ENCODE measurements around the gene TBC1D14. TPM values are rescaled to one million over a fixed set of nuclear protein-coding genes. Genes with fewer than 3 reads are reported as not detected.

The TBC1D14 gene
- total RNA-seq, 4 donors from 2014 or later = 36.0 to 56.2 (median 41.4) TPM

DNA sequence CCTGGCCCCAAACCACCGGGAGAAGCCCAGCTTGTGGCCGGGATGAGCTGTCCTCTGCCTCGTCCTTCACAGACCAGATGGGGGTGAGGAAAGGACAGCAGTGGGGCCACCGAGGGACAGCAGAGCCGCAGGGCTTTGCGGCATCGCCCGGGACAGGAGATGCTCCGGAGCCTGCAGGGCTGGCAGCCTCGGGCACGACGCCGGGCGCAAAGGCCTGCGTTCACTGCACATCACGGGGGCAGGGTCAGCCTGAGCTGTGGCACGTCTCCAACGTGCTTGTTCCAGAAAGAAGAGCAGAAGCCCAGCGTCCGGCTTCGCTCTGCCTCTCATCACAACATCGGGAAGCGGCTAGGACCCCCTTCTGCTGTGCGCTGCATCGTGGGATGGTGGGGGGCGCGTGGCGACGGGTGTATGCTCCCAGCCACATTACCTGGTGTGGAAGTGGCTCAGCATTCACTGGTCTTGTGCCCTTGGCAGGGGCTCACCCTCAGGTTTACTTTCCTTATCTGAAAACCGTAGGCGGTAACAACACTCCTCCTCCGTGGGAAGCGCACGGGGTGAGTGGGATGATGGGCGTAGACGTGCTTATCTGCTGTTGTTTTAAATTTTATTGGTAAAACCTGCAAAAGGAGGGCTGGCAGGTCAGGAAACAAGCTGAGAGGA lies 141.0 kb downstream of the TBC1D14 start:
- H3K36me3 ChIP-seq = peaks cover 0 to 18% of the 10 kb centered on the region in 2 donors
- no peaks in the 10 kb centered on the region for H3K27me3 ChIP-seq
- in situ Hi-C loops (cut with MboI; ENCODE audit: low sequenced_read_pairs in 4 of 4) = loop anchor here in 1 of 4 donors (25.0 kb wide), 1 partner anchor 138 kb away; the partner anchor contains the start of gene TBC1D14
- H3K4me3 ChIP-seq = no peak overlapping the region
- no peaks in the 10 kb centered on the region for H3K9me3 ChIP-seq
- intact Hi-C loops (cut with DNase I; ENCODE audit: low total_unique reads) = no loop called here
- peak overlapping the region in 2 of 4 donors; percentile 39 to 97 for H3K27ac ChIP-seq
- no peak for TF ChIP-seq POLR2A (IDR thresholded peaks at IDR 0.05)
- TF ChIP-seq, protein P1, sequence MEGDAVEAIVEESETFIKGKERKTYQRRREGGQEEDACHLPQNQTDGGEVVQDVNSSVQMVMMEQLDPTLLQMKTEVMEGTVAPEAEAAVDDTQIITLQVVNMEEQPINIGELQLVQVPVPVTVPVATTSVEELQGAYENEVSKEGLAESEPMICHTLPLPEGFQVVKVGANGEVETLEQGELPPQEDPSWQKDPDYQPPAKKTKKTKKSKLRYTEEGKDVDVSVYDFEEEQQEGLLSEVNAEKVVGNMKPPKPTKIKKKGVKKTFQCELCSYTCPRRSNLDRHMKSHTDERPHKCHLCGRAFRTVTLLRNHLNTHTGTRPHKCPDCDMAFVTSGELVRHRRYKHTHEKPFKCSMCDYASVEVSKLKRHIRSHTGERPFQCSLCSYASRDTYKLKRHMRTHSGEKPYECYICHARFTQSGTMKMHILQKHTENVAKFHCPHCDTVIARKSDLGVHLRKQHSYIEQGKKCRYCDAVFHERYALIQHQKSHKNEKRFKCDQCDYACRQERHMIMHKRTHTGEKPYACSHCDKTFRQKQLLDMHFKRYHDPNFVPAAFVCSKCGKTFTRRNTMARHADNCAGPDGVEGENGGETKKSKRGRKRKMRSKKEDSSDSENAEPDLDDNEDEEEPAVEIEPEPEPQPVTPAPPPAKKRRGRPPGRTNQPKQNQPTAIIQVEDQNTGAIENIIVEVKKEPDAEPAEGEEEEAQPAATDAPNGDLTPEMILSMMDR (IDR thresholded peaks at IDR 0.05 in 4 of 5, conservative IDR thresholded peaks at IDR 0.05 in 1 of 5) = no peak
- DNase-seq = no peak
- H3K4me1 ChIP-seq = peaks cover 45 to 59% of the 10 kb centered on the region in 2 donors
- ATAC-seq = no peak

DNA sequence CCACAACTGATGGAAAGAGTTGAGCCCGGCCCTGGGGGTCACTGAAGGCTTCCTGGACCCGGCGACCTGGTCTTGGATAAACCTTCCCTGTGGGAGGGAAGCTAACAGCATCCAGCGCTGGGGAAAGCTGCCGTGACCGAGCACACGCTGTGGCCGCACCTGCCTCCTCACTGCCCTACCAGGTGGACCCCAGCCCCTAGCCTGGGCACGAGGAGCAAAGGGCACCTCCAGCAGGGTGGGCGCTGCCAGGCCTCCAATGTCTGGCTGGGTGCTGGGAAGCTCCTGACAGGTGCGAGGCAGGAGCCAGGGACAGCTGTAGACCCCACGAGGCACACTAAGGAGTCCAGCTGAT lies 141.5 kb downstream of the TBC1D14 start:
- peak overlapping the region in 2 of 4 donors; percentile 13 to 39 for H3K27ac ChIP-seq
- ATAC-seq (no peak), DNase-seq (no peak)
- peaks cover 40 to 54% of the 10 kb centered on the region in 2 donors for H3K4me1 ChIP-seq
- H3K4me3 ChIP-seq = no peak overlapping the region
- intact Hi-C loops (cut with DNase I; ENCODE audit: low total_unique reads) = no loop called here
- H3K9me3 ChIP-seq = no peaks in the 10 kb centered on the region
- H3K36me3 ChIP-seq = peaks cover 0 to 23% of the 10 kb centered on the region in 2 donors
- in situ Hi-C loops (cut with MboI; ENCODE audit: low sequenced_read_pairs in 4 of 4) = loop anchor here in 1 of 4 donors (25.0 kb wide), 1 partner anchor 139 kb away; the partner anchor contains the start of gene TBC1D14
- TF ChIP-seq, protein P1 (IDR thresholded peaks at IDR 0.05 in 4 of 5, conservative IDR thresholded peaks at IDR 0.05 in 1 of 5) = no peak
- TF ChIP-seq POLR2A (IDR thresholded peaks at IDR 0.05) = no peak
- H3K27me3 ChIP-seq = no peaks in the 10 kb centered on the region

DNA sequence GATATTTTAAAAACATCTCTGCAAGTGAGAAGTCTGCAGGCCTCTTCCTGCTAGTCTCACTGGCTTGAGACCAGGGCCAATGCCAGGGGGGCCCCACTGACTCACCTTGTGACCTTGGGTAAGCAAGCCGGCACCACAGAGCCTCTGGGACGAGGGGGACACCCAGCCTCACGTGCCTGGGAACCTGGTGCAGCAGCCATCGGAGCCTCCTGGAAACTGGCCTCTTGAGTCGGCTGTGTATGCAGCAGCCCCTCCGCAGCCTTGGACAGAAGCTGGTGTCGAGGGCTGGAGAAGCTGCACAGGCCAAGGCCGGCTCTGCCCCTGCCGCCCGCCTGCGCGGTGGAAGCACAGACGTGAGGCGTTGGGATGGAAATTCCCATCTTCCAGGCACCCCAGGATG lies 142.3 kb downstream of the TBC1D14 start:
- Histone ChIP-seq H3K36me3 (peaks cover 0 to 31% of the 10 kb centered on the region in 2 donors), H3K4me3 (no peak overlapping the region), H3K4me1 (peaks cover 32 to 46% of the 10 kb centered on the region in 2 donors), H3K27me3 (no peaks in the 10 kb centered on the region), H3K27ac (peak overlapping the region in 2 of 4 donors; percentile 81 to 84), H3K9me3 (no peaks in the 10 kb centered on the region)
- DNase-seq = no peak
- TF ChIP-seq, protein P1 (IDR thresholded peaks at IDR 0.05 in 4 of 5, conservative IDR thresholded peaks at IDR 0.05 in 1 of 5) = no peak
- no peak for TF ChIP-seq POLR2A (IDR thresholded peaks at IDR 0.05)
- in situ Hi-C loops (cut with MboI; ENCODE audit: low sequenced_read_pairs in 4 of 4) (loop anchor here in 1 of 4 donors (25.0 kb wide), 1 partner anchor 140 kb away; the partner anchor contains the start of gene TBC1D14), intact Hi-C loops (cut with DNase I; ENCODE audit: low total_unique reads) (no loop called here)
- ATAC-seq = no peak

DNA sequence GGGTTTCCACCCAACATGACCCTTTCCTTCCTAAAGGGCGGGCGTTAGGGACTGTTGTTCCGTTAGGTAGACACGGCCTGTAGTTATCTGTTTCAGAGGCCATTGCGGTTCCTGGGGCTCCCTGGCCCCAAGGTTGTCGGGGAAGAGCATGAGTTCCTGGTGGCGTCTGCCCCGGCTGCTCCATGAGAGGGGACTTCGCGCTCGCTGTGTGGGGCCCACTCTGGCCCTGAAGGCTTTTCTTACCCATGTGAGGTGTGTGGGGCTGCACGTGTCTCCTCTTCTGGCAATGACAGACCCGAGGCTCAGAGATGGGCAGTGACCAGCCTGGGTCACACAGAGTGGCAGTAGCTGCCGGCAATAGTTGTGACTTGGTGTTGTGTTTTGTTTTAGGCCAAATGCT lies 142.7 kb downstream of the TBC1D14 start:
- in situ Hi-C loops (cut with MboI; ENCODE audit: low sequenced_read_pairs in 4 of 4) (loop anchor here in 1 of 4 donors (25.0 kb wide), 1 partner anchor 140 kb away; the partner anchor contains the start of gene TBC1D14), intact Hi-C loops (cut with DNase I; ENCODE audit: low total_unique reads) (no loop called here)
- Histone ChIP-seq H3K27me3 (no peaks in the 10 kb centered on the region), H3K27ac (peak overlapping the region; percentile 45 to 84 (median 76)), H3K36me3 (peaks cover 0 to 32% of the 10 kb centered on the region in 2 donors), H3K4me1 (peaks cover 28 to 42% of the 10 kb centered on the region in 2 donors), H3K9me3 (no peaks in the 10 kb centered on the region), H3K4me3 (no peak overlapping the region)
- TF ChIP-seq POLR2A (IDR thresholded peaks at IDR 0.05) = no peak
- TF ChIP-seq, protein P1 (IDR thresholded peaks at IDR 0.05 in 4 of 5, conservative IDR thresholded peaks at IDR 0.05 in 1 of 5) = no peak
- ATAC-seq (no peak), DNase-seq (no peak)

Measured in gastrocnemius medialis (tissue), 4 donors.